Hippocampal formation (tissue), 2 donors: ENCODE data around the gene TMEM259.

ENCODE experiments used
- DNase-seq, 2 donors: peaks; one replicate each; lab custom pipeline; 2025; lab: John Stamatoyannopoulos, UW

TMEM259 gene

GRCh38 chr19:1016647-1017114, 4.2 kb downstream of the TMEM259 start:
- DNase-seq = no peak

GRCh38 chr19:1015782-1016646, 4.9 kb downstream of the TMEM259 start:
- no peak for DNase-seq

GRCh38 chr19:1015061-1015781, 5.7 kb downstream of the TMEM259 start:
- no peak for DNase-seq

- no peak for DNase-seq
Observed at GRCh38 chr19:1014161-1015060, 6.5 kb downstream of the TMEM259 start.

- DNase-seq = no peak
Observed at GRCh38 chr19:1013218-1013617, 7.7 kb downstream of the TMEM259 start.

GRCh38 chr19:1012334-1012733, 8.6 kb downstream of the TMEM259 start:
- DNase-seq = no peak

GRCh38 chr19:1011831-1012333, 9.0 kb downstream of the TMEM259 start:
- DNase-seq = no peak

- no peak for DNase-seq
Observed at GRCh38 chr19:1010586-1011510, 10.1 kb downstream of the TMEM259 start.

- DNase-seq = no peak
Observed at GRCh38 chr19:1009981-1010538, 10.9 kb downstream of the TMEM259 start.

- DNase-seq = no peak
Observed at GRCh38 chr19:1009041-1009980, 11.6 kb downstream of the TMEM259 start.

GRCh38 chr19:1008268-1009040, 12.5 kb downstream of the TMEM259 start:
- no peak for DNase-seq

GRCh38 chr19:1007399-1008251, 13.3 kb downstream of the TMEM259 start:
- no peak for DNase-seq

GRCh38 chr19:1006711-1007398, 14.1 kb downstream of the TMEM259 start:
- DNase-seq = no peak

GRCh38 chr19:1004803-1005664, 15.9 kb downstream of the TMEM259 start:
- DNase-seq = no peak

- DNase-seq = no peak
Observed at GRCh38 chr19:1004204-1004802, 16.6 kb downstream of the TMEM259 start.
